ENCODE results near the gene ST6GALNAC5.

DNA sequence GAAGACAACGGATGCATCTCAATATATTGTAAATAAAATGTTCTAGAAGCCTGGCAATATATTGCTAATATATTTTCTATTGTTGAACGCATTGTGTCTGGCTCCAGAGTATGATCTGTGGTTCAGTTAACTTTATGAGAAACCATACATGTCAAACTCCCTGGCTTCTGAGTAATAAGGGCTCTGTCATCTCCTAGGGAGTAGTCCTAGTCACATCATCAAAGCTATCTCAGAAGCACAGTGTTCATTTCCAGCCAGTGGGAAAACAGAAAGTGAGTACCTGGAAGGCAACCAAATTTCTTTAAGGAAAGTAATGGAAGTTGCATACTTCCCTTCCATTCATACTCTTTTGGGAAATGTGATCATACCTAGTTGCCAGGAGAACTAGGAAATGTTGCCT is 27.0 kb upstream of the ST6GALNAC5 start:
- no peak for TF ChIP-seq POLR2AphosphoS5 (IDR thresholded peaks at IDR 0.05; ENCODE audit: low read depth, low read length)
- TF ChIP-seq TAF1 (IDR thresholded peaks at IDR 0.05; ENCODE audit: borderline replicate concordance, insufficient read depth, low read length), result no peak
- no peak for TF ChIP-seq SIN3A (IDR thresholded peaks at IDR 0.05; ENCODE audit: borderline replicate concordance, insufficient read depth, low read length)
